ENCODE measurements around the gene PIGU. TPM values are rescaled to one million over a fixed set of nuclear protein-coding genes. Genes with fewer than 3 reads are reported as not detected.

Gene PIGU
- total RNA-seq, 6 experiments from 2014 or later, result 4.0 to 14.9 (median 7.3) TPM

DNA sequence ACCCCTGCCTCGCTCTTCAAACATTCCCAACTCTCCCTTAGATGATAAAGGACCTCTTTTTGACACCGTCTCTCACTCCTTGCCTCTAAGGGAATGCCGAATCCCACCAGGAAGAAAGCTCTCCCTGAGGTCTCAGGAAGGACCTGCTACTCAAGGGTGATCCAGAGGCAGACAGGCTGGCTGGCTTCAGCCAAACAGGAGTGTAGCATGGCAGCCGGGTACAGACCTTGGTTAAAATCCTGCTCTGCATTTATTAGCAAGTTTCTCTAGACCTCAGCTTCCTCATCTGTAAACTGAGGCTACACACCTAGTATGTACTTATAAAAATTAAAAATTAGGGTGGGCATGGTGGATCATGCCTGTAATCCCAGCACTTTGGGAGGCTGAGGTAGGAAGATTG lies 101.1 kb downstream of the PIGU start:
- TF ChIP-seq POLR2A (IDR thresholded peaks at IDR 0.05), result no peak
- TF ChIP-seq, protein P1, sequence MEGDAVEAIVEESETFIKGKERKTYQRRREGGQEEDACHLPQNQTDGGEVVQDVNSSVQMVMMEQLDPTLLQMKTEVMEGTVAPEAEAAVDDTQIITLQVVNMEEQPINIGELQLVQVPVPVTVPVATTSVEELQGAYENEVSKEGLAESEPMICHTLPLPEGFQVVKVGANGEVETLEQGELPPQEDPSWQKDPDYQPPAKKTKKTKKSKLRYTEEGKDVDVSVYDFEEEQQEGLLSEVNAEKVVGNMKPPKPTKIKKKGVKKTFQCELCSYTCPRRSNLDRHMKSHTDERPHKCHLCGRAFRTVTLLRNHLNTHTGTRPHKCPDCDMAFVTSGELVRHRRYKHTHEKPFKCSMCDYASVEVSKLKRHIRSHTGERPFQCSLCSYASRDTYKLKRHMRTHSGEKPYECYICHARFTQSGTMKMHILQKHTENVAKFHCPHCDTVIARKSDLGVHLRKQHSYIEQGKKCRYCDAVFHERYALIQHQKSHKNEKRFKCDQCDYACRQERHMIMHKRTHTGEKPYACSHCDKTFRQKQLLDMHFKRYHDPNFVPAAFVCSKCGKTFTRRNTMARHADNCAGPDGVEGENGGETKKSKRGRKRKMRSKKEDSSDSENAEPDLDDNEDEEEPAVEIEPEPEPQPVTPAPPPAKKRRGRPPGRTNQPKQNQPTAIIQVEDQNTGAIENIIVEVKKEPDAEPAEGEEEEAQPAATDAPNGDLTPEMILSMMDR (IDR thresholded peaks at IDR 0.05), result no peak
- no peaks in the 10 kb centered on the region for H3K4me1 ChIP-seq
- ATAC-seq, result no peak
- intact Hi-C loops (cut with DNase I), result no loop called here
- no peaks in the 10 kb centered on the region for H3K36me3 ChIP-seq
- WGBS (ENCODE audit: insufficient coverage, low coverage, low lambda C conversion rate, missing lambda C conversion rate), result 87% methylated on average over 3 of the region's 4 CpGs
- H3K27ac ChIP-seq, result no peak overlapping the region
- H3K27me3 ChIP-seq, result no peaks in the 10 kb centered on the region
- DNase-seq, result peak in 1 of 3 donors; percentile 16
- no peaks in the 10 kb centered on the region for H3K9me3 ChIP-seq
- no peak overlapping the region for H3K4me3 ChIP-seq

DNA sequence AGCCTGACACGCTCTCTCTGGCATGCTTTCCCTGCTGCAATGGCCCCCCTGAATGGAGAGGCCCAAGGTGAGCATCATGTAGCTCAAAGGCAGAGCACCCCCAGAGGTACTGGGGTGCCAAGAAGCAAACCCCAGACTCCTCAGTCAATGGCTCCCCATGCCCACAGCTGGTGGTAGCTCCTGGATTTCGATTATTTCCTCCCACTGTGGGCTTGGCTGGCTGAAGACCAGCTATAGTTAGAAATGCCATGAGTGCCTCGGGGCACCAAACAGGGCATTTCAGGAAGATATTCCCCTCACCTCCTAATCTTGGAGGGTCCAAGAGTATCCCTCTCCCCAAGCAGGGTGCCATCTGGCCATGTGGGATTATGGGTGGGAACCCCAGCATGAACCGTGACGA lies 101.6 kb downstream of the PIGU start:
- DNase-seq (peak in 1 of 3 donors; percentile 25), ATAC-seq (no peak)
- WGBS (ENCODE audit: insufficient coverage, low coverage, low lambda C conversion rate, missing lambda C conversion rate), result 100% methylated on average over 1 of the region's 5 CpGs
- intact Hi-C loops (cut with DNase I), result no loop called here
- Histone ChIP-seq H3K9me3 (no peaks in the 10 kb centered on the region), H3K36me3 (no peaks in the 10 kb centered on the region), H3K4me3 (no peak overlapping the region), H3K27ac (no peak overlapping the region), H3K27me3 (no peaks in the 10 kb centered on the region), H3K4me1 (no peaks in the 10 kb centered on the region)
- no peak for TF ChIP-seq POLR2A (IDR thresholded peaks at IDR 0.05)
- TF ChIP-seq, protein P1 (IDR thresholded peaks at IDR 0.05), result no peak

DNA sequence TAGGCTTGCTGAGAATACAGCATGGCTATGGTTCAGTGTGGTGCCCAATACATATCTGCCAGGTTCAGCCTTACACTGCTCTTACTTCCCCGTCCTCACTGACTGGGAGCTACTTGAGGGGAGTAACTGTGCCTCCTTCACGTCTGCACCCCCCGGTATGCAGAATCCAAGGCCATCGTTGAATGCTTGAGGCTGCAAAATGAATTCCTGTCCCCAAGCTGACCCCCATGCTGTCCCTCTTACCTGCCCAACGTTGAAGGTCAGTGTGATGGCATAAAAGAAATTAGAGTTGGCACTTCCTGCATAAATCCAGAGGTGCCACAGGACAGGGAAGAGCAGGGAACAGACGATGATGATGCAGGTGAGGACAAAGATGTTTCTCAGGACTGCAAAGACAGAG lies 102.0 kb downstream of the PIGU start:
- Histone ChIP-seq H3K27ac (no peak overlapping the region), H3K4me3 (no peak overlapping the region), H3K9me3 (no peaks in the 10 kb centered on the region), H3K4me1 (no peaks in the 10 kb centered on the region), H3K27me3 (no peaks in the 10 kb centered on the region), H3K36me3 (no peaks in the 10 kb centered on the region)
- intact Hi-C loops (cut with DNase I), result no loop called here
- DNase-seq (peak in 1 of 3 donors; percentile 23), ATAC-seq (no peak)
- no peak for TF ChIP-seq POLR2A (IDR thresholded peaks at IDR 0.05)
- TF ChIP-seq, protein P1 (IDR thresholded peaks at IDR 0.05), result no peak
- WGBS (ENCODE audit: insufficient coverage, low coverage, low lambda C conversion rate, missing lambda C conversion rate), result 85% methylated on average over 5 of the region's 6 CpGs

DNA sequence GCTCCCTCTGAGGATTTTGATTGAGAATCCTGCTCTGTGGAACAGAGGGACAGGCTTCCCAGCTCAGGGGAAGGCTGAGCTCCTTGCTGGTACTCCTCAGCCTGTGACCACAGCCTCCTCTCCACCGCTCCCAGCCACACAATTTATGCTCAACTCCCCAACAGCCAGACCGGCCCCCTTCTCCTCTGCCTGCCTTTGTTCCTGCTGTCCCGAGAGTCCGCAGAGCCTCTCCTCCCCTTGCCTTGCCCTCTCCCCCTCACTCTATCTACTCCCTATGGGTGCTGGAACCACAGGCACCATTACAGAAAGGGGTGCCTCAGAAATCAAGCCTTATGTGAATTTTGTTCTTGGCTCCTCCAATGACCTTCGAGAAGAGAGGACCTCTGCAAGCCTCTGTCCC lies 102.5 kb downstream of the PIGU start:
- no peaks in the 10 kb centered on the region for H3K27me3 ChIP-seq
- WGBS (ENCODE audit: insufficient coverage, low coverage, low lambda C conversion rate, missing lambda C conversion rate), result 93% methylated on average over 3 of the region's 5 CpGs
- no peaks in the 10 kb centered on the region for H3K36me3 ChIP-seq
- ATAC-seq (no peak), DNase-seq (peak in 1 of 3 donors; percentile 25)
- no peak overlapping the region for H3K4me3 ChIP-seq
- no peaks in the 10 kb centered on the region for H3K4me1 ChIP-seq
- TF ChIP-seq POLR2A (IDR thresholded peaks at IDR 0.05), result no peak
- TF ChIP-seq, protein P1 (IDR thresholded peaks at IDR 0.05), result no peak
- H3K27ac ChIP-seq, result no peak overlapping the region
- no peaks in the 10 kb centered on the region for H3K9me3 ChIP-seq
- intact Hi-C loops (cut with DNase I), result no loop called here
